HTR-8/SVneo (cell line): Measurements from ENCODE around the gene OR51B5.
"Not testable (repeated sequence)": the region's sequence is repeated elsewhere in the genome, so short reads cannot be mapped to it uniquely, and the experiment has no call there.

ENCODE experiments used
- DNase-seq: peaks from one replicate; pipeline ENCODE4 v3.0.0; 2011; ENCODE audit warnings: low spot score, mixed read lengths; ENCODE audit not compliant: insufficient read length
- FAIRE-seq: peaks from 2 replicates; lab custom pipeline; 2011; peaks lifted over from hg19 to GRCh38; lab: Jason Lieb, UNC

OR51B5 gene

GRCh38 chr11:5337253-5337652, 6.1 kb downstream of the OR51B5 start:
- not testable (repeated sequence) for DNase-seq, FAIRE-seq

- FAIRE-seq (no peak), DNase-seq (no peak)
Measured at GRCh38 chr11:5336331-5336730, 7.0 kb downstream of the OR51B5 start.

DNA sequence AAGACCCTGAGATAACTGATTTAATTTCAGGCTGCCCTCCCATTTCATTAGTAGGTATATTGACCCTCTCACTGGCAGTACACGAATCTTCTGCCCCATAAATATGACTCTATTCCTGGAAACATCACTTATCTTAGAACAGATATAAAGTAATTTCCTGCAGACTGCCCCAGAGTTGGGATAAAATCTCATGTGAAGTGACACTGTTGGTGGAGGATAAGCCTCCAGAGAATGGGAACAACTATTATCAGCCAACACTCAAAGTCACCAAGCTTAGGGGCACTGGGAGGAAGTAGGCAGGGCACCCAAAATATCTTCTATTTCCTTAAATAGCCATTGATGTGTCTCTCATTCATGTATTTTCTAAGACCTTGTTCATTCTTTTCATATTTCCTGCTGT, 8.2 kb downstream of the OR51B5 start:
- DNase-seq (no peak), FAIRE-seq (no peak)

DNA sequence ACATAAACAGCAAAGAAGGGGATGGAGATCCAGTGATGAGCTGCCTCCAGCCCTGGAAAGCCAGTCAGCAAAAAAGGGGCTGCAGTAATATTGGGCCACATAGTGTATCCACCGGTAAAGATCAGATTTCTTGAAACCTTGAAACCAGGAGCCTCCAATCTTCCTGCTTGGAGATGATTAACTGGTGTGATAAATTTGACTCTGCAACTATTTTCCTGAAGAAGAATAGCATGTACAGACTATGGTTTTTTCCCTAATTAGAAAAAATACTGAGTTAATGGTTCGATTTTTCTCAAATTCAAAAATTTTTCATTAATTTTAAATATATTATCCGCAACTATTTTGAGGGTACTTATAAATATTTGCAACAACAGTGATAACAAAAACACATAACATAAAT, 19.1 kb downstream of the OR51B5 start, which contains the start of gene OR51B2:
Gene OR51B2, minus strand, starts transcription at position 101 of the 400 bp plus-strand sequence. Its CDS starts 0 bp downstream, at position 101.
- DNase-seq (no peak), FAIRE-seq (no peak)

- DNase-seq (no peak), FAIRE-seq (no peak)
Measured at GRCh38 chr11:5317292-5317691, 26.0 kb downstream of the OR51B5 start.

DNA sequence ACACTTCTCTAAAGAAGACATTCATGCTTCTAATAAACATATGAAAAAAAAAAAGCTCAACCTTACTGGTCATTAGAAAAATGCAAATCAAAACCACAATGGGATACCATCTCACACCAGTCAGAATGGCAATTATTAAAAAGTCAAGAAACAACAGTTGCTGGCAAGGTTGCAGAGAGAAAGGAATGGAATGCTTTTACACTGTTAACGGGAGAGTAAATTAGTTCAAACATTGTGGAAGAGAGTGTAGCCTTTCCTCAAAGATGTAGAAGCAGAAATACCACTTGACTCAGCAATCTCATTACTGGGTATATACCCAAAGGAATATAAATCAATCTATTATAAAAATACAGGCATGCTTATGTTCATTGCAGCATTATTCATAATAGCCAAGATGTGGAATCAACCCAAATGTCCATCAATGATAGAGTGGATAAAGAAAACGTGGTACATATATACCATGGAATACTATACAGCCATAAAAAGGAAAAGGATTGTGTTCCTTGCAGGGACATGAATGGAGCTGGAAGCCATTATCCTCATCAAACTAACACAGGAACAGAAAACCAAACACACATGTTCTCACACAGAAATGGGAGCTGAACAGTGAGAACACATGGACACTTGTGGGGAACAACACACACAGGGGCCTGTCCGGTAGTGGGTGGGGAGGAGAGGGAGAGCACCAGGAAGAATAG, 29.8 kb downstream of the OR51B5 start:
- not testable (repeated sequence) for FAIRE-seq, DNase-seq

GRCh38 chr11:5310423-5310822, 32.9 kb downstream of the OR51B5 start:
- DNase-seq (no peak), FAIRE-seq (no peak)

GRCh38 chr11:5307256-5308019, 35.9 kb downstream of the OR51B5 start:
- FAIRE-seq (no peak), DNase-seq (no peak)

GRCh38 chr11:5304046-5304445, 39.3 kb downstream of the OR51B5 start:
- DNase-seq, result no peak

DNA sequence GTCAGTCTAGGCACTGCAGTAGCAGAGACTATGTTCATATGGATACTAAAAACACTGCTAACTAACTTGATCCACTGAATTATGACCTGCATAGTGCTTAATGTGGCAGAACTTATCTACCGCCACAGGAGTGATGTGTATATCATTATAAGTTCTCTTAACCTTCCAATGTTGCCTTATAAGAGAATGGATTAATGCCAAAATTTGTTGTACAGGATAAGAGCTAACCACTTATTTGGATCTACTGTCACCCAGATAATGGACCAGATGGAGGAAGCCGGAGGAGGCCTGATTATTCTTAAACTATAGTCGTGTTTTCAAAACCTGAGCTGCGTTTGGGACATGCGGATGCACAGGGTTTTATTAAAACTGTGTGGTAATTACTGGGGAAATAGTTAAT, 39.7 kb downstream of the OR51B5 start:
- DNase-seq, result no peak
- FAIRE-seq, result no peak

More at GRCh38 chr11:5304046-5304445, 39.3 kb downstream of the OR51B5 start:
- no peak for FAIRE-seq

- FAIRE-seq (no peak), DNase-seq (no peak)
Measured at GRCh38 chr11:5301846-5302245, 41.5 kb downstream of the OR51B5 start, which contains the start of gene OR51B4. Gene OR51B4, minus strand, starts transcription at chr11:5301946. Its CDS starts 0 bp downstream, at chr11:5301946.

GRCh38 chr11:5300251-5300650, 43.1 kb downstream of the OR51B5 start:
- no peak for FAIRE-seq

GRCh38 chr11:5298451-5298850, 44.9 kb downstream of the OR51B5 start:
- DNase-seq (no peak), FAIRE-seq (no peak)

More at GRCh38 chr11:5300251-5300650, 43.1 kb downstream of the OR51B5 start:
- no peak for DNase-seq

- FAIRE-seq, result no peak
- no peak for DNase-seq
Measured at GRCh38 chr11:5297721-5298323, 45.5 kb downstream of the OR51B5 start.

DNA sequence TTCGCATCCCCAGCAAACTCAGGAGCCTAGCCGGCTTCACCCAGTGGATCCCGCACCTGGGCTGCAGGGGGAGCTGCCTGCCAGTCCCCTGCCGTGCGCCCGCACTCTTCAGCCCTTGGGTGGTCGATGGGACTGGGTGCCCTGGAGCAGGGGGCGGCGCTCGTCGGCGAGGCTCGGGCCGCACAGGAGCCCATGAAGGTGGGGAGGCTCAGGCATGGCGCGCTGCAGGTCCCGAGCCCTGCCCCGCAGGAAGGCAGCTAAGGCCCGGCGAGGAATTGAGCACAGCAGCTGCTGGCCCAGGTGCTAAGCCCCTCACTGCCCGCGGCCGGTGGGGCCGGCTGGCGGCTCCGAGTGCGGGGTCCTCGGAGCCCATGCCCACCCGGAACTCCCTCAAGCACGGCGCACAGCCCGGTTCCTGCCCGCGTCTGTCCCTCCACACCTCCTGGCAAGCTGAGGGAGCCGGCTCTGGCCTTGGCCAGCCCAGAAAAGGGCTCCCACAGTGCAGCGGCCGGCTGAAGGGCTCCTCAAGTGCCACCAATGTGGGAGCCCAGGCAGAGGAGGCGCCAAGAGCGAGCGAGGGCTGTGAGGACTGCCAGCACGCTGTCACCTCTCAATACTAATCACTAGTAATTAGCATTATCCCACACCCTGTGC, 48.9 kb downstream of the OR51B5 start:
- not testable (repeated sequence) for FAIRE-seq, DNase-seq

DNA sequence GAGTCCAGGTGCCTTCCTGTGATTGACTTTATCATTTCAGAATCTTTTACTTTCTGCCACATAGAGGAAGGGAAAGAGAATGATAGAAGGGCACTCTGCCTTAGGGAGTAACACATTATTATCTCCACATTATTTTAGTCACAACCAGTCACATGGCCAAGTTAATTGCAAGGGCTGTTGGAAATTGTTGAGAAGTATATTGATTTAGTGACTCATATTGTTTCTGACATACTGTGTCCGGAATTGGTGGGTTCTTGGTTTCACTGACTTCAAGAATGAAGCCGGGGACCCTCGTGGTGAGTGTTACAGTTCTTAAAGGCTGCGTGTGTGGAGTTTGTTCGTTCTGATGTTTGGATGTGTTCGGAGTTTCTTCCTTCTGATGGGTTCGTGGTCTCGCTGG, 50.3 kb downstream of the OR51B5 start:
- no peak for DNase-seq
- FAIRE-seq, result no peak
